HG03521 (cell line): ENCODE measurements around the gene CCL26.
"Not testable (repeated sequence)": the region's sequence is repeated elsewhere in the genome, so short reads cannot be mapped to it uniquely, and the experiment has no call there.

Source experiments
- ATAC-seq: cut with Tn5 transposase; IDR thresholded peaks from one replicate; pipeline ENCODE4 v1.9.1; 2021; ENCODE audit warnings: mild to moderate bottlenecking, moderate library complexity; ENCODE audit not compliant: unreplicated experiment

The CCL26 gene

GRCh38 chr7:75739796-75740672, 32.0 kb downstream of the CCL26 start:
- ATAC-seq: no peak

- ATAC-seq: peak; percentile 93
Observed at GRCh38 chr7:75738975-75739795, 32.8 kb downstream of the CCL26 start.

- ATAC-seq: no peak
Observed at GRCh38 chr7:75738604-75738974, 33.4 kb downstream of the CCL26 start, which contains the start of gene HIP1. HIP1 (minus strand) TSS chr7:75738941; CDS start chr7:75738920, 21 bp downstream.

GRCh38 chr7:75737856-75738603, 34.0 kb downstream of the CCL26 start:
- ATAC-seq: no peak

- no peak for ATAC-seq
Observed at GRCh38 chr7:75735581-75736350, 36.2 kb downstream of the CCL26 start.

GRCh38 chr7:75734586-75735458, 37.2 kb downstream of the CCL26 start:
- no peak for ATAC-seq

GRCh38 chr7:75732764-75733630, 39.0 kb downstream of the CCL26 start:
- no peak for ATAC-seq

GRCh38 chr7:75732016-75732521, 39.9 kb downstream of the CCL26 start:
- no peak for ATAC-seq

- no peak for ATAC-seq
Observed at GRCh38 chr7:75729851-75730274, 42.1 kb downstream of the CCL26 start.

- no peak for ATAC-seq
Observed at GRCh38 chr7:75727881-75728593, 44.0 kb downstream of the CCL26 start.

- ATAC-seq: not testable (repeated sequence)
Observed at GRCh38 chr7:75727351-75727750, 44.7 kb downstream of the CCL26 start.

GRCh38 chr7:75725306-75725705, 46.7 kb downstream of the CCL26 start:
- no peak for ATAC-seq

- no peak for ATAC-seq
Observed at GRCh38 chr7:75723444-75723843, 48.6 kb downstream of the CCL26 start.

- ATAC-seq: no peak
Observed at GRCh38 chr7:75722373-75722772, 49.6 kb downstream of the CCL26 start.

GRCh38 chr7:75721922-75722321, 50.1 kb downstream of the CCL26 start:
- ATAC-seq: not testable (repeated sequence)

- ATAC-seq: no peak
Observed at GRCh38 chr7:75721426-75721825, 50.6 kb downstream of the CCL26 start.

- ATAC-seq: no peak
Observed at GRCh38 chr7:75719626-75720025, 52.4 kb downstream of the CCL26 start.
